ENCODE data around the gene GPR61.

GPR61 gene

DNA sequence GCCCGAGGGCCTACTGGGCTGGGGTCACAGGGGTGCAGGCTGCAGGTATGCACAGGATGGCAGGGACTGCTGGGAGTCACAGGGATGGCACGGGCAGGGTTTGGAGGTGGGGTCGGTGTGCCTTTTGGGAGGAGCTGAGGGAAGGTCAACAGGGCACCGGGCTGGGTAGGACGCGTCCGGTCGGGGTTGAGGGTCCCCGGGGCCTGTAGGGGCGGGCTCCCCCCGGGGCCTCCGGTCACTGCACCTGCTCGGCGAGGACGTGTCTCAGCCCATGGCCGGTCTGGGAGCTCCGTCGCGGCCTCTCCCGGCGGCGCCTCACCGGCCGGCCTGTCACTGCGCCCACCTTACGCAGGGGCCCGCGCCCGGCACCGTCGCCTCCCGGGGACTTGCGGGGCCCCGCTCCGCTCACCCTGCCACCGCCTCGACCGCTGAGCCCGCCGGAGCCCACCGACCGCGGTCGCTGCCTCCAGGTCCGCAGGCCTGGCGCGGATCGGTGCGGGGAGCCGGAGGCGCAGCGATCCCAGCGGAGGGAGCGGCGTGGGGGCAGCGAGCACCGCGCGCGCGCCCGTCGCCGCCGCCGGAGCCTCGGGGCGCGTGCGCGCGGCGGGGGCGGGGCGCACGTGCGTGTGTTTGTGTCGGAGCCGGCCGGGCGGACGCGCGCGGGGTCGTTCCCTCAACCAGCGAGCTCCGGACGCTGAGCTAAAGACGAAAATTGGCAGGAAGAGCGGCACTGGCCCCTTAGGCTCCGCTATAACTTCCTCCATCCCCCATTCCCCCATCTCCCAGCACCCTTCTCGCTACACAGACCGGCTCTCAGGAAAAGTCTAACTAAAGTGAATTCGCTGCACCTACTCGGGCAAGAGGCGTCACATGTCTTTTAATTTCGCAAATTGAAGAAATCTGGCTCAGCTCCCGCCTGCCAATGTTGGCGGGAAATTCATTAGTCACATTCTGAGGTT, 30.2 kb upstream of the GPR61 start, which contains the start of gene AMIGO1:
AMIGO1 (minus strand) TSS at position 552 of the 959 bp plus-strand sequence. CDS start 815 bp downstream, outside the sequence.
- peak in 1 of 2 donors; percentile 38 for DNase-seq (ENCODE audit: low read depth in 2 of 2)

GRCh38 chr1:109513110-109513710, 26.5 kb upstream of the GPR61 start:
- no peak for DNase-seq (ENCODE audit: low read depth in 2 of 2)

DNA sequence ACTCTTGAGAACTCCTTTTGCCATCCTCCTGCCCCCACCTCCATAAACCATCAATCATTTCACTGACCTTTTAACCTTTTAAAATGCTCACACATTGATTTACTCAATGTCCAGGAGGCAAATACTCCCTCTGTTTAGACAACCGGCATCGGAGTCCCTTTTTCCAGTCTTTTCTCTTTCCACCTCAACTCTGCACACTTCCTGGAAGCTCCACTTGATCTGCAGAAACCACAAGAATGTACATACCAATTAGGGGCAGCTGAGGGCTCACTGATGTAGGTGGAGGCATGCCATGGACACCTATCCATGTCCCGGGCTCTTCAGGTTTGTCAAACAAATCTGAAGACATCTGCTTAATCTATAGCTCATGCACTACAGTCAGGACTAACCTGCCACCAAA, 24.8 kb upstream of the GPR61 start:
- DNase-seq (ENCODE audit: low read depth in 2 of 2), result no peak

GRCh38 chr1:109516872-109517271, 22.8 kb upstream of the GPR61 start:
- DNase-seq (ENCODE audit: low read depth in 2 of 2), result no peak

- no peak for DNase-seq (ENCODE audit: low read depth in 2 of 2)
These were observed 22.3 kb upstream of the GPR61 start for GRCh38 chr1:109517337-109517736.

GRCh38 chr1:109521002-109521951, 18.4 kb upstream of the GPR61 start:
- no peak for DNase-seq (ENCODE audit: low read depth in 2 of 2)

- no peak for DNase-seq (ENCODE audit: low read depth in 2 of 2)
These were observed 17.6 kb upstream of the GPR61 start for GRCh38 chr1:109522026-109522425.

- no peak for DNase-seq (ENCODE audit: low read depth in 2 of 2)
These were observed 16.0 kb upstream of the GPR61 start for GRCh38 chr1:109523706-109524105.

DNA sequence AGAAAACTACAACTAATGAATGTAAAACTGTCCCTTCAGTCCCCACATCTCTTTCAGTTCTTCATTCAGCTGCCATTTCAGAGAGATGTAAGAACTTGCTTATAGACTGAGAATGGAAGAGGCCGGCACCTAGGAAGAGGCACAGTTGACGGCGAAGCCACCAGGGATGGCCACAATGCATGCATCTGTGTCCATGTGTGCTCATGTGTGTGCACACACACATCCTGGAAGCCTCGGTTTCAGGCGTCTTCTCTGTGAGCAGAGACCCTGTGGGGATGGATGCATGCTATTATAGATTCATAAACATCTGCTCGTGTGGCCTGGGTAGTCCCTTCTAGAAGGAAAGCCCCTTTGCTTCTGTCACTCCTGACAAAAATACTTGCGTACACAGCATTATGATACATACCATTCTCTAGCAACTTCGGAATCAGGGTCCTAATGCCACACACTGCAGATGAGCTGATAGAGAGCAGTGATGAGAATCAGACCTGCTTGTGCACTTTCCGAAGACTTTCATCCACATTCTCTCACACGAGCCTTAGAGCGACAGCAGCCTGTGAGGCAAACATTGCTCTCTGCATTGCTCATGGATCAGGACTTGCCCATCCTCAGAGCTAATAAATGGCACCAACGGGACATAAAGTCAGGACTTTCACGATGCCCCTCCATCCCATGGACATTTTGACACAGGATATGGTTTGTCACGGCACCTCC, 12.4 kb upstream of the GPR61 start:
- DNase-seq (ENCODE audit: low read depth in 2 of 2), result no peak

GRCh38 chr1:109527846-109528695, 11.6 kb upstream of the GPR61 start:
- DNase-seq (ENCODE audit: low read depth in 2 of 2), result no peak

DNA sequence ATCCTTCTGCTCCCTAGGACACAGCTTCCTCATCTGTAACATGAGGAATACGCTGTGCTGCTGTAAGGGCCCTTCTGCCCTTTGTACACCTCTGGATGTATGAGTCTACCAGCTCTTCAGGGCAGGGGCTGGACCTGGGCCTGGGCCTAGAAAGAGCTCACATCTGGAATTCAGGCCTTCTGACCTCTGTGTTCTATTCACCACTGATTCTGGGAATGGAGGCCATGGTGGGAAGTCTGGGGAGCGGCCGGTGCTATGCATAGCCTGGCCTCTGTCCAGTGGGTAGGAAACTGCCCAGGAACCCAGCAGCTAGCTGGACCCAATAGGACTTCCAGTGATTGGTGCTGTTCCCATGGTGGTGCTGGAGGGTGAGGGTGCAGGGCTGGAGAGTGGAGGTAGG, 11.0 kb upstream of the GPR61 start:
- DNase-seq (ENCODE audit: low read depth in 2 of 2), result no peak

GRCh38 chr1:109529881-109530456, 9.7 kb upstream of the GPR61 start:
- no peak for DNase-seq (ENCODE audit: low read depth in 2 of 2)

- no peak for DNase-seq (ENCODE audit: low read depth in 2 of 2)
These were observed 9.1 kb upstream of the GPR61 start for GRCh38 chr1:109530457-109531087.

- no peak for DNase-seq (ENCODE audit: low read depth in 2 of 2)
These were observed 8.3 kb upstream of the GPR61 start for GRCh38 chr1:109531380-109531779.

DNA sequence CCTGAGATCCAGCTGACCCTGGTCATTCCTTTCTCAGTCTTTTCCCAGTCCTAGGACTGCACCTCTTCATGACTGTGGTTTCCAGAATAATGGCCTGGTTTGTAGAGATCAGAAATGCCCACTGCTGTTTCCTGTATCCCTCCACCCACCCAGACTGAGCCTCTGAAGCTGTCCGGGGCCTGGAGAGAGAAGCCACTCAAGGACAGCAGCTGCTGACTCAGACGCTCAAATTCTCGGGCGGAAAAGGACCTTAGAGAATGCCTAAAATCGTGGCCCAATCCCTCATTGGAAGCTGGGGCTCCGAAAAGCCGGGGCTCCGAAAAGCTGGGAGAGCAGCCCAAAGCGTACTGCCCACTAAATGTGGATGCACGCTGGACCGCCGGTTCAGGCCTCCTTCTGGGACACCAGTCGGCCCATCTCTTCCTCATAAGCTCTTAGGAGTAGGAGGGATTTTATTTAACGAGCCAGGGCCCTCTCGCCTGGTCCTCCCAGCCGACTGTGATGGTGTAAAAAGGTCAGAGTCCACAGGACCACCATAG, 7.8 kb upstream of the GPR61 start:
- DNase-seq (ENCODE audit: low read depth in 2 of 2), result no peak

DNA sequence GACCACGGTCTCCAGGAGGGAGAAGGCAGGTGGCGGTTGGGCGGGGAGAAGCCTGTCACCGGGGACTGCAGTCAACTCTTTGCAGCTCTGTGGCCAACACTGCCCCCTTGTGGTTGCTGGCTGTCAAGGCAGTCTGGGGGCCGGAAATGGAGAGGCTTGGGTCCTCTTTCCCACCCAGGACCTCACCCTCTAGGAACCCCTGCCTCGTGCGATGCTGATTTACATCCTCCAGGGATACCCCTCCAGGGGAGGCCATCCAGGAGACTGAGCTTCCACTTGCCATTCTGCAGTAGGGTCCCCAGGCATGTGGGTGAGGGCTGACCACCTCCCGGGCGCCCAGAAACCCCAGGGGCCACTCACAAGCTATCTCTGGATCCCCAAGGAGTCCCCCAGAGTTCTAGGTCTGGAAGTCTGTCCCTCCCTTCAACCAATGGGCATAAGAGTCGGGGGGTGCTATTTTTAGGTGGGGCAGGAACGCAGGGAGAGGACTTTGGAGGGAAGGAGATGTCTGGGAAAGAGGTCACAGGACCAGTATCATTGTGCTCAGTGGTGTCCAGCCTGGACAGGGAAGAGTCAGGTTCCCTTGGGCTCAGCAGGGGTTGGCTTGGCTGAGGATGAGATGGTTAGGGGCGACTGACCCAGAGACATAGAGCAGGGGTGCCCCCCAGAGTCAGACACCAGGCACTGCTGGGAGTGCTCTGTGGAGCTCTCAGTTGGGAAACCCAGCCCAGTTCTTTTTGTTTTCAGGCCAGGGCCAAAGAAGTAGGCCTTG, 7.1 kb upstream of the GPR61 start:
- DNase-seq (ENCODE audit: low read depth in 2 of 2), result peak; percentile 78 to 79

DNA sequence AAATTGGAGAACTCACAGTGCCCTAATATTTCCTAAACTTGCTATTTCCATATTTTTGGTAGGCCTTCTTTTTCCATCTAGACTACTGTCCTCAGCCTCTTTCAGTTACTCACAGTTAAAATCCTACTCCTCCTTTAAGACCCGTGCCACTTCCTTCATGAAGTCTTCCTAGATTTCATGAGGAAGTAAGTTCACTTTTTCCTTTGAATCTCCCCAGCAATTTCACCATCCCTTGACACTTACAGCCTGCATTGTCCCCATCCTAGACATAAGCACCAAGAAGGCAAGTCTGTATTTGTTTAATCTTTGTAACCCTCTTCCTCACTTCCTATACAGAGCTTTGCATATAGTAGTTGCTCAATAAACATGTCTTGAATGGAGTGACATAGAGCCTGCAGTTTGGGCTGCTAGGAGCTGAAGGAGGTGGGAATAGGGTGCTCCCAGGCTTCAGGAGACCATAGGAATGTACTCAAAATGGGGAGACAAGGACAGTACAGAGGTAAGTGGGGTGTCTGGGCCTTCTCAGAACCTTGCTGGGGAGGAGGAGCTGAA, 5.3 kb upstream of the GPR61 start:
- DNase-seq (ENCODE audit: low read depth in 2 of 2), result no peak

GRCh38 chr1:109535481-109535880, 4.2 kb upstream of the GPR61 start:
- DNase-seq (ENCODE audit: low read depth in 2 of 2), result no peak

Measured in activated CD8-positive, alpha-beta memory T cell treated with anti-CD3 and anti-CD28 coated beads for 4 hours (primary cell).